Small intestine (tissue), 7 donors: ENCODE data around the gene VEGFC. TPM values are rescaled to one million over a fixed set of nuclear protein-coding genes. Genes with fewer than 3 reads are reported as not detected.

Source experiments
- DNase-seq, 2 donors: peaks; one replicate each; pipeline versions ENCODE4 v3.0.0 to v3.0.0-alpha.2; 2013
- FAIRE-seq: peaks from 2 replicates; lab custom pipeline; 2012; peaks lifted over from hg19 to GRCh38; lab: Jason Lieb, UNC
- H3K27ac ChIP-seq, 3 donors: one replicate each; pipeline ENCODE4 v1.5.1; 2013; ENCODE audit warnings: low read length in 2 of 3, mild to moderate bottlenecking in 2 of 3, control low read depth in 1 of 3, inconsistent platforms in 1 of 3, low read depth in 1 of 3, moderate library complexity in 1 of 3
- H3K27me3 ChIP-seq, 3 donors: one replicate each; pipeline ENCODE4 v1.6.1; 2013; ENCODE audit warnings: low read length in 3 of 3, inconsistent platforms in 1 of 3; ENCODE audit not compliant: control insufficient read depth in 3 of 3, insufficient read depth in 3 of 3
- H3K36me3 ChIP-seq, 3 donors: one replicate each; pipeline ENCODE4 v1.6.1; 2013; ENCODE audit warnings: low read length in 3 of 3, inconsistent platforms in 1 of 3, low read depth in 1 of 3, mild to moderate bottlenecking in 1 of 3, moderate library complexity in 1 of 3; ENCODE audit not compliant: control insufficient read depth in 3 of 3, insufficient read depth in 2 of 3
- H3K4me1 ChIP-seq, 3 donors: one replicate each; pipeline ENCODE4 v1.6.1; 2013; ENCODE audit warnings: low read length in 2 of 3, inconsistent platforms in 1 of 3, low read depth in 1 of 3, mild to moderate bottlenecking in 1 of 3, moderate library complexity in 1 of 3; ENCODE audit not compliant: control insufficient read depth in 3 of 3, insufficient read depth in 2 of 3
- H3K4me3 ChIP-seq, 3 donors: one replicate each; pipeline ENCODE4 v1.5.1; 2013; ENCODE audit warnings: low read length in 3 of 3, control low read depth in 1 of 3, inconsistent platforms in 1 of 3, low read depth in 1 of 3, mild to moderate bottlenecking in 1 of 3, moderate library complexity in 1 of 3
- H3K9me3 ChIP-seq, 2 donors: one replicate each; pipeline ENCODE4 v1.6.1; 2013; ENCODE audit warnings: low read depth in 1 of 2, low read length in 1 of 2; ENCODE audit not compliant: control insufficient read depth in 2 of 2, insufficient read depth in 1 of 2
- WGBS, 3 donors: extraction: QIAGEN DNeasy Blood & Tissue Kit; methylation state at CpG; one replicate each; pipeline ENCODE4 v1.1.7; 2013; 5-methylcytosine and 5-hydroxymethylcytosine counted together
- polyA plus RNA-seq, 4 donors: library from polyadenylated mRNA; stranded (reverse) in 3 of 4; unstranded in 1 of 4; fragments of 200-250 nt in 3 of 4; fragments of 120-200 nt in 1 of 4; gene quantifications; one replicate each; pipeline versions ENCODE4 v1.2.1 to v1.2.3, GENCODE V29; 2013
- donor health status: healthy with polysubstance abuse.
- donor health status: control.
- donor health status: control.
- donor health status: Bipolar disorder and iron deficiency.
- donor health status: healthy.

The VEGFC gene
- polyA plus RNA-seq, 4 donors, result 0.81 to 9.1 (median 4.3) TPM; not detected in 1

DNA sequence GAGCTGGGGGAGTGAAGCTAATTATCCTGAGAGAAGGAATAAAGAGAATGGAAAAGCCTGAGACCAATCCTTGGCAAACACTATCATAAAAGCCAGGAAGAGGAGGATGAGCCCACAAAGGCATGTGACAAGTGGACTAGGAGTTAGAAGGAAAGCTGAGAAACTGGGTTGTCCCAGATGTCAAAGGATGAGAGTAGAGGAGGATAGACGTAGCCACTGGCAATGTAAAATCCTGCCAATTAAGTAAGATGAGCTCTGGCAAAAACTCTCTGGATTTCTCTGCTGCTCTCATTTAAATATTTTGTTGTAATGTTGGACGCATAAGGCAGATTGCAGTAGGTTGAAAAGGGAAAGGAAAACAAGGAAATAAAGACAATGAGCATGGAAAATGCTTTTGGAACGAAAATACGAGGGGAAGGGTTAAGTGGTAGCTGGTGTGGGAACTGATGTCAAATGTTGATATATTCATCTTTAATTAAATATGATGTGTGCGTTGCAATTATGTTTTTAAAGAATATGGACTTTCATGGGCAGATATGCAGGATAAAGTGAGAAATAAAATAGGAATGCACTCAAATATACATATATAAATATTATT lies 14.2 kb upstream of the VEGFC start:
- H3K4me3 ChIP-seq, result no peak overlapping the region
- DNase-seq (no peak), FAIRE-seq (no peak)
- no peaks in the 10 kb centered on the region for H3K4me1 ChIP-seq
- H3K27ac ChIP-seq, result no peak overlapping the region
- WGBS, 3 donors, result 81 to 88% (median 87%) methylated on average over 5 of the region's 5 CpGs
- H3K27me3 ChIP-seq, result no peaks in the 10 kb centered on the region
- no peaks in the 10 kb centered on the region for H3K36me3 ChIP-seq
- peaks cover 0 to 4% of the 10 kb centered on the region in 2 donors for H3K9me3 ChIP-seq

DNA sequence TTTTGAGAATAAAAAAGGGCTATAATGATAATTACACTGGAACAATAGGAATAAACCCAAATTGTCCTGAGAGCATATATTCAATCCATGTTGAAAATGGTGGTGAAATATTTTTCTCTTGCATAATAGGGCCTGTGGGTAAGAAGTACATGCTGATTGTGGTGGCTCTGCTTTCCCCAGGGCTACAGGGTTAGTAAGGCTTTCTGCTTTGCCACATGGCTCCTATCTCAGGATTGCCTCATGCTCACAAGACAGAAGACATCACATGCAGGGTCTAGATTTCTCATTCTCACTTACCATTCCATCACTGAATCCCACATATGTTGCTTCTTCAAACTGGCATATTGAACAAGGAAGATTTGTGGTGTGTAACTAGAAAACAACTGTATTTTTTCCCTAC lies 12.4 kb upstream of the VEGFC start:
- FAIRE-seq (no peak), DNase-seq (no peak)
- Histone ChIP-seq H3K27me3 (no peaks in the 10 kb centered on the region), H3K4me3 (no peak overlapping the region), H3K9me3 (peaks cover 0 to 4% of the 10 kb centered on the region in 2 donors), H3K4me1 (no peaks in the 10 kb centered on the region), H3K27ac (no peak overlapping the region), H3K36me3 (no peaks in the 10 kb centered on the region)

DNA sequence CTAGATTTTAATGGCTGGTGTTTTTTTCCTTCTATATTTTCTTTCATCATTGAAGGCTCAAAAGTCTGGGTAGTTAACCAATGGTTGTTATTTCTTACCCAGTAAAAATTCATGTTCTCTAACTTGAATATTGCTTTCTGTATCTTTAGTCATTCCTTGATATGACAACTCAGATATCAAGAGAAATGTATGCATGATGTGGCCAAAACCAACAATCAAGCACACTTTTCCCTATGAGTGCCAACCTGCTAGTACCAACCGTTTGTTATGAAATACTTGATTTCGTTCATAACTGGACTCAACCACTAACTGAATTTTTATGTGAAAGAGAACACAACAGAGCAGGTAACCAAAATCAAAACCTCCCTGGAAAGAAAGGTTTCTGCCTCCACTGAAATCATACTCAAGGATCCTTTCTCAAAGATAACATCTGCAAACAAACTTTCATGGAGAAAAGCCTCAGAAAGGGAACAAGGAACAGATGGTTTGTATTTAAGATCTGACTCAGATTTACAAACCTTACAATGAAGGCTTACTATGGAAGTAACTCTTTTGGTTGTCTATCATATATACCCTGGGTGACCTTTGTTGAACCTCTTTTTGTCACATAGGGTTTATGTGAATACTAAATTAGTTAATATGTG lies 8.3 kb upstream of the VEGFC start:
- Histone ChIP-seq H3K36me3 (no peaks in the 10 kb centered on the region), H3K27me3 (no peaks in the 10 kb centered on the region), H3K4me3 (no peak overlapping the region), H3K9me3 (no peaks in the 10 kb centered on the region), H3K27ac (no peak overlapping the region), H3K4me1 (no peaks in the 10 kb centered on the region)
- no peak for DNase-seq
- FAIRE-seq, result no peak
- WGBS, 3 donors, result 0 to 38% (median 3%) methylated on average over 2 of the region's 2 CpGs

DNA sequence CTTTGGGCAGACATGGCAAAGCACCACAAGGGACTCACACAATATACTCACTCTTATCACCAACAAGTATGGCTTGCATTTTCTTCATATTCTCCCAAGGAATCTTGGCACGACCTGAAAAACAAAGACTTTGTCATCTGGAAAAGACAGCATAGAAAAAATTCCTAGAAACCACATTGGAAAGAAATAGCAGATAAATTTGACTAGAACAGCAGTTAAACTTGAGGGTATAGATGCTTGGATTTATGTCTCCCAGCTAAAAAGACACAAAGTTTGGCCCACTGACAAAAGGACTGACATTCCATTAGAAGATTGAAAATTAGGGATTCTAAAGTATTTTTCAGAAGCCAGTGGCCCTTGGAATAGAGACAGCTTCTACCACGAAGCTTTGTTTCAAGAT lies 6.9 kb upstream of the VEGFC start:
- Histone ChIP-seq H3K9me3 (no peaks in the 10 kb centered on the region), H3K27ac (no peak overlapping the region), H3K4me3 (no peak overlapping the region), H3K4me1 (no peaks in the 10 kb centered on the region), H3K27me3 (no peaks in the 10 kb centered on the region), H3K36me3 (no peaks in the 10 kb centered on the region)
- DNase-seq (no peak), FAIRE-seq (no peak)
- WGBS, 3 donors, result 61 to 72% (median 69%) methylated on average over 2 of the region's 2 CpGs

DNA sequence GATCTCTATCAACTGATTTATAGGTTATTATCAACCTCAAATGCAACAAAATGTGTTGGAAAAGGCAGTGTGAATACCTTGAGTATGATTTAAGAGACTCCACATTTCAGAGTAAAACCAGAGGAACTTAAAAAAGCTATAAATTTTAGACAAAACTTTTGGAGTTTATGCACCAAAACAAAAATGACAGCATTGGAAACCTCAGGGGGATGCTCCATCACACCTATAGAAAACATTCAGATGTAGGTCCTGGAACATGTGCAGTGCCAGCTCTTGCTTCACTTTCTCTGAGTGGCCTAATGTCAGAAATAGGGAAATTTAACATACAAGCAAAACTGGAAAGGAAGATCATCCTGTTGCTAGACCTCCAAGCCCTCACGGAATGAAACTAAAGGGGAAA lies 5.8 kb upstream of the VEGFC start:
- peaks cover 0 to 3% (median 0%) of the 10 kb centered on the region in 3 donors for H3K27me3 ChIP-seq
- DNase-seq (no peak), FAIRE-seq (no peak)
- WGBS, 3 donors, result 75 to 82% (median 77%) methylated on average over 1 of the region's 1 CpG
- no peak overlapping the region for H3K4me3 ChIP-seq
- no peaks in the 10 kb centered on the region for H3K4me1 ChIP-seq
- no peaks in the 10 kb centered on the region for H3K9me3 ChIP-seq
- H3K36me3 ChIP-seq, result no peaks in the 10 kb centered on the region
- no peak overlapping the region for H3K27ac ChIP-seq

DNA sequence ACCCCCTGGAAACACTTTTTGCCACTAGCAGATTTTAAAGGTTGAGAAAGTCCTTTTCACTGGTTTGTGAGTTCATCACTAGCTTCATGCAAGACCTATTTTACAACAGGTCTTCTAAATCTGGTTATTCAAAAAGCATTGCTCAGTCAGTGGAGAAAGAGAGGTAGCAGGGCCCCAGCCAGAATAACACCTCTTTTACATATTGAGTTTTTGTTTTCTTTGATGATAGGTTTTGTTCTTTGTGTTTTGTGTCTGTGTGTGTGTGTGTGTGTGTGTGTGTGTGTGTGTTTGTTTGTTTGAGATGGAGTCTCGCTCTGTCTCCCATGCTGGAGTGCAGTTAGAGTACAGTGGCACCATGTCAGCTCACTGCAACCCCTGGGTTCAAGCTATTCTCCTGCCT lies 2.7 kb upstream of the VEGFC start:
- Histone ChIP-seq H3K9me3 (no peaks in the 10 kb centered on the region), H3K4me1 (no peaks in the 10 kb centered on the region), H3K27me3 (peaks cover 0 to 17% (median 0%) of the 10 kb centered on the region in 3 donors), H3K27ac (no peak overlapping the region), H3K36me3 (no peaks in the 10 kb centered on the region), H3K4me3 (no peak overlapping the region)
- no peak for DNase-seq
- FAIRE-seq, result no peak
- 50 to 85% (median 64%) methylated on average over 1 of the region's 1 CpG for WGBS, 3 donors

DNA sequence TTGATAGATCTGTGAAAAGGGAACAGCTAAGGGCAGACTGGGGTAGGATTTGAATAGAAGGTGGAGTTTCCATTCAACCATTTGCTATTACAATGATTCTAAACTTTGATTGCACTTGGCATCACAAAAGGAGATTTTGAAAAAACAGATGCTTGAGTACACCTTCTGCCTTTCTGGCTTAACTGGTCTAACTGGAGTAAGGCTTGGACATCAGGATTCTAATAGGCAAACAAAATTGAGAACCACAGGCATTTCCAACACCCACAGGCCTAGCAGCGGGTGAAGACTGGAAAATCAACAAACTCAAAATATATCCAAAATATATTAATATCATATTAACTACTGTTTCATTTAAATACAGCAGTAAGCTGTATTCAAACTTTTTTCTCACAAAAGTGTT lies 1.9 kb upstream of the VEGFC start:
- H3K36me3 ChIP-seq, result no peaks in the 10 kb centered on the region
- no peak for FAIRE-seq
- H3K27ac ChIP-seq, result no peak overlapping the region

DNA sequence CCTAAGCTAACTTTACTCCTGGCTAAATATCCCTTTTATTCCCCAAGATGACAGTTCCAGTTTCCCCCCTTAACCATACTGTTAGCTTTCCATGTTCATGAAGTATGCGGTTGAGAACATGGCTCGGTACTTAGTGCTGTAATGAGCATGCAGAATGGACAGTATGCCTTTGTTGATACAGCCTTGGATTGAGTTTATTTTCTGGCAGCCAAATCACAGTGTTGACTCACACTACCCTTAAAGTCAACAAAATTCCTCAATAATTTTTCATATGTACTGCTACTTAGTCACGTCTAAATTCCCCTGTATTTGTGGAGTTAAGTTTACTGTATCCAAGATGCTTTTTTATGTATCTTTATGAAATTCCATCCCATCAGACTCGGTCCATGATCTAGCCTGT lies 1.4 kb upstream of the VEGFC start:
- no peaks in the 10 kb centered on the region for H3K36me3 ChIP-seq
- H3K27me3 ChIP-seq, result peaks cover 0 to 17% (median 0%) of the 10 kb centered on the region in 3 donors
- no peaks in the 10 kb centered on the region for H3K4me1 ChIP-seq
- FAIRE-seq (no peak), DNase-seq (no peak)
- H3K9me3 ChIP-seq, result no peaks in the 10 kb centered on the region
- no peak overlapping the region for H3K4me3 ChIP-seq
- 56 to 59% (median 59%) methylated on average over 4 of the region's 4 CpGs for WGBS, 3 donors
- no peak overlapping the region for H3K27ac ChIP-seq

More for the DNA sequence above, 1.9 kb upstream of the VEGFC start:
- Histone ChIP-seq H3K27me3 (peaks cover 0 to 17% (median 0%) of the 10 kb centered on the region in 3 donors), H3K4me3 (no peak overlapping the region), H3K9me3 (no peaks in the 10 kb centered on the region), H3K4me1 (no peaks in the 10 kb centered on the region)
- no peak for DNase-seq
- 75 to 89% (median 85%) methylated on average over 1 of the region's 1 CpG for WGBS, 3 donors
